ENCODE results near the gene EPB42. TPM values are rescaled to one million over a fixed set of nuclear protein-coding genes. Genes with fewer than 3 reads are reported as not detected.

The EPB42 gene
- total RNA-seq, 1 experiment from 2014 or later = not detected

- Histone ChIP-seq H3K23ac (ENCODE audit: insufficient read length, low read depth, low read length) (no peak overlapping the region), H3K23me2 (ENCODE audit: insufficient read length, low read depth, low read length, poor library complexity, severe bottlenecking) (no peaks in the 10 kb centered on the region), H2BK12ac (ENCODE audit: insufficient read length, low read depth, low read length) (no peak overlapping the region), H3K9ac (ENCODE audit: extremely low read depth, insufficient read length, low read length) (no peak overlapping the region), H3K4me2 (ENCODE audit: insufficient read depth, insufficient read length, low read length) (no peak overlapping the region), H3T11ph (ENCODE audit: low read length) (no peak overlapping the region), H3K18ac (ENCODE audit: insufficient read length, low read depth, low read length) (no peak overlapping the region), H2AFZ (ENCODE audit: low read length) (no peak overlapping the region), H3K4me1 (ENCODE audit: insufficient read depth, low read length) (no peaks in the 10 kb centered on the region), H3K27ac (ENCODE audit: insufficient read length, low read depth, low read length) (no peak overlapping the region), H3K56ac (ENCODE audit: insufficient read length, low read depth, low read length) (no peak overlapping the region), H4K91ac (ENCODE audit: insufficient read length, low read depth, low read length) (no peak overlapping the region), H4K5ac (ENCODE audit: insufficient read length, low read depth, low read length) (no peak overlapping the region), H2BK120ac (ENCODE audit: low read depth, low read length, poor library complexity, severe bottlenecking) (no peak overlapping the region), H3K79me2 (ENCODE audit: insufficient read depth, low read length) (no peaks in the 10 kb centered on the region), H3K4ac (ENCODE audit: low read depth, low read length) (no peak overlapping the region), H2BK20ac (ENCODE audit: low read depth, low read length, poor library complexity, severe bottlenecking) (no peak overlapping the region), H2AK5ac (ENCODE audit: insufficient read length, low read length) (no peak overlapping the region), H3K27me3 (ENCODE audit: insufficient read depth, low read length) (no peaks in the 10 kb centered on the region), H2BK5ac (ENCODE audit: insufficient read length, low read length) (no peak overlapping the region), H2BK15ac (ENCODE audit: low read depth, low read length) (no peak overlapping the region), H3K9me3 (ENCODE audit: control insufficient read depth, low read depth, low read length) (no peaks in the 10 kb centered on the region), H3K14ac (ENCODE audit: insufficient read depth, low read length) (no peak overlapping the region), H3K79me1 (ENCODE audit: insufficient read depth, low read depth, low read length, poor library complexity, severe bottlenecking) (no peaks in the 10 kb centered on the region), H4K8ac (replicated peaks; ENCODE audit: insufficient read length, low read depth, low read length) (no peak overlapping the region), H4K20me1 (ENCODE audit: control insufficient read depth, insufficient read depth, insufficient read length) (no peaks in the 10 kb centered on the region)
- no peaks in the 10 kb centered on the region for H3K36me3 Mint-ChIP-seq (ENCODE audit: insufficient read depth in 1 of 3, low read depth in 3 of 3)
- no peak overlapping the region; a peak in 1 of 7 replicates for H3K27ac Mint-ChIP-seq
- H3K4me1 Mint-ChIP-seq = peaks cover 9 to 15% of the 10 kb centered on the region in 2 experiments
- TF ChIP-seq CTCF (conservative IDR thresholded peaks at IDR 0.05) = no peak
- H3K4me3 Mint-ChIP-seq = no peak overlapping the region
- peaks cover 4% of the 10 kb centered on the region for H3K27me3 Mint-ChIP-seq (ENCODE audit: low read depth)
- no peak for DNase-seq
- H3K9me3 Mint-ChIP-seq = no peaks in the 10 kb centered on the region
- WGBS (ENCODE audit: extremely low coverage, insufficient read length, low lambda C conversion rate) = no CpG with 5 or more reads among the region's 6 CpGs
These were observed 6.1 kb downstream of the EPB42 start for GRCh38 chr15:43214592-43215295.
